ENCODE data around the gene IAH1.
A peak's percentile ranks its signal among the peaks of the same experiment; 100 is the strongest.

The IAH1 gene

DNA sequence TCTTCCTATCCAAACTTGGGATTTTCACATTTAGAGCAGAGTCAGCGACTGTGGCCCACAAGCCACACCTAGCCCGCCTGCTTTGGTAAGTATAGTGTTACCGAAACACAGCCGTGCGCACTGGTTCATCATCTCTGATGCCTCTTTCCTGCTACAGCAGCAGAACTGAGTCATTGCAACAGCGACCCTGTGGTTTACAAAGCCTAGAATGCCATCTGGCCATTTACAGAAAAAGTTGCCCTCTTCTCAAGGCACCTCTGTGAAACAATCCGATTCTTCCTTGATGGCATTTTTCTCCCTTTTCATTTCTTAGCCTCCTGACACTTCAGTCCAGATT is 10.7 kb upstream of the IAH1 start:
- DNase-seq (ENCODE audit: low spot score in 2 of 2), result peak; percentile 18 to 67
- H3K4me3 Mint-ChIP-seq, result no peak overlapping the region
- H3K36me3 Mint-ChIP-seq, result peaks cover 68% of the 10 kb centered on the region
- H3K4me1 Mint-ChIP-seq, result peaks cover 12% of the 10 kb centered on the region
- no peak overlapping the region for H3K27ac Mint-ChIP-seq
- no peaks in the 10 kb centered on the region for H3K9me3 Mint-ChIP-seq
- ATAC-seq, result peak; percentile 100

DNA sequence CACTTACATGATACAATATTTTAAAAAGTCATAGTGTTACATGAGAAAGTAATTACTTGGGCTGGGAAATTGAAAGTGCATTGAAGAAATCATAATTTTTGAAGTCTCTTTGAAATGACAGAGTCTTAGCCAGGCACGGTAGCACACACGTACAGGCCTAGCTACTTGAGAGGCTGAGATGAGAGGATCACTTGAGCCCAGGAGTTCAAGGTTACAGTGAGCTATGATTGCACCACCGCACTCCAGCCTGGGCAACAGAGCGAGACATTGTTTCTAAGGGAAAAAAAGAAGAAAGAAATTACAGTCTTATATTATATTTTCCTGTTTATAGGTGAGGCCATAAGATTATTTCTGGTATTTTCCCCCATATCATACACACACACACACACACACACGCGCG is 9.2 kb upstream of the IAH1 start:
- Mint-ChIP-seq H3K27ac (no peak overlapping the region), H3K4me1 (peaks cover 12% of the 10 kb centered on the region), H3K36me3 (peaks cover 61% of the 10 kb centered on the region), H3K9me3 (no peaks in the 10 kb centered on the region), H3K4me3 (no peak overlapping the region)
- ATAC-seq (no peak), DNase-seq (ENCODE audit: low spot score in 2 of 2) (no peak)

DNA sequence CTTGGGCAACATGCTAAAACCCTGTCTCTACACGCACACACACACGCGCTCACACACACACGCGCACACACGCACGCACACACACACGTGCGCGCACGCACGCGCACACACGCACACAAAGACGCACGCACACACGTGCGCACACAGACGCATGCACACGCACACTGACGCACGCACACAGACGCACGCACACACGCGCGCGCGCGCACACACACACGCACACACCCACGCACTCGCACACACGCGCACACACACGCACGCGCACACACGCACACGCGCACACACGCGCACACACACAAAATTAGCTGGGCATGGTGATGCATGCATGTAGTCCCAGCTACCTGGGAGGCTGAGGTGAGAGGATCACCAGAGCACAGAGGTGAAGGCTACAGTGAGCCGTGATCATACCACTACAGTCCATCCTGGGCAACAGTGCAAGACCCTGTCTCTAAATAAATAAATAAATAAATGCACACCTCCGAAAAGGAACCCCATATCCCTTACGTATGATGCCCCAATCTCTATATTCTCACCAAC is 8.1 kb upstream of the IAH1 start:
- no peak overlapping the region for H3K27ac Mint-ChIP-seq

DNA sequence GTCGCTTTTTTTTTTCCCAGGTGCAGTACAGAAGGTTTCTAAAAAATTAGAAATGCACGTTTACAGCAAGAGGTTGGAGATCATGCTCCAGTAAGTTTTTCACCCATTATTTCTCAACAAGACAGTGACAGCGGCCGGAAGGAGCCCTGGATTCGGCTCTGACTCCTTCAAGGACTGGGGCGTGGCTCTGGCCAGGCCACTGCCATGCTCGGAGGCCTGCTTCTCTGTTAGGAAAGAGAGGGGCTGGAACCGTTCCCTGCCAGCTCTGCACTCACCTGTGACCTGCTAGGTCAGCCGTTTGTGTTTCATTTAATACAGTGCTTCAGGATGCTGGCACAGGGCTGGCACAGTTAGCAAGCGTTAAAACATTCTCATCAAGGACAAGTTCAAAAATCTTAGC is 6.7 kb upstream of the IAH1 start:
- H3K36me3 Mint-ChIP-seq, result peaks cover 53% of the 10 kb centered on the region
- H3K9me3 Mint-ChIP-seq, result no peaks in the 10 kb centered on the region

More for the DNA sequence above, 8.1 kb upstream of the IAH1 start:
- DNase-seq (ENCODE audit: low spot score in 2 of 2), result no peak
- Mint-ChIP-seq H3K36me3 (peaks cover 52% of the 10 kb centered on the region), H3K4me1 (peaks cover 12% of the 10 kb centered on the region), H3K4me3 (no peak overlapping the region), H3K9me3 (no peaks in the 10 kb centered on the region)
- no peak for ATAC-seq

DNA sequence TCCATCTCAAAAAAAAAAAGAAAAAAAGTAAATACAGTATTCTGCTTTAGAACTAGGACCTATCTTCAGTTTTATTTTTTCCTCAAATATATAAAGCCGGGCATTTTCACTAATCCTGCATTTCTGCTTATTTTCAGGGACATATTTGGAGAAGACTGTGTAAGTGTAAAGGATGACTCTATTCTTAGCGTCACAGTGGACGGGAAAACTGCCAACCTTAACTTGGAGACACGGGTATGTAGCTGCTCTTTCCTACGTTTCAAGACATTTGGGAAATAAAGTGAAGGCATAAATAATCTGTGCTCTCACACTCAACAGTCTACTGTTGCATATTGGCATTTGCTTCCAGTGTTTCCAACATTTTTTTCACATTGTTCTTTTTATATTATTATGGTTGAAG is 3.1 kb upstream of the IAH1 start:
- ATAC-seq, result no peak
- Mint-ChIP-seq H3K27ac (no peak overlapping the region), H3K4me1 (peaks cover 20% of the 10 kb centered on the region), H3K4me3 (no peak overlapping the region), H3K9me3 (no peaks in the 10 kb centered on the region), H3K36me3 (peaks cover 62% of the 10 kb centered on the region)
- no peak for DNase-seq (ENCODE audit: low spot score in 2 of 2)

More for the DNA sequence above, 6.7 kb upstream of the IAH1 start:
- no peak overlapping the region for H3K27ac Mint-ChIP-seq
- H3K4me1 Mint-ChIP-seq, result peaks cover 12% of the 10 kb centered on the region
- DNase-seq (ENCODE audit: low spot score in 2 of 2), result no peak
- H3K4me3 Mint-ChIP-seq, result no peak overlapping the region
- ATAC-seq, result no peak

DNA sequence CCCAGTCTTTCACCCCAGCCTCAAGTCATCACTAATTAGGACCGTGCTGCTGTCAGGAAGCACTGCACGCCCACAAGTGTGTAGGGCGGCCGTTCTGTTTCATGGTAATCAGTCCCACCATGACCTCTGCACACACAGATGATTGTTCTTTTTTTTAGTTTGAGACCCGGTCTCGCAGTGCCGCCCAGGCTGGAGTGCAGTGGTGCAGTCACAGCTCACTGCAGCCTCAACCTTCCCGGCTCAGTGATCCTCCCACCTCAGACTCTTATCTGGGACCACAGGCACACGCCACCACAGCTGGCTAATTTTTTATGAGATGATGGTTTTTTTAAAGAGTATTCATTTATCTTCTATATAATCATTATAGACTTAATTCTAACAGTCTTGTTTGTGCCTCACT is 1.8 kb upstream of the IAH1 start:
- peaks cover 26% of the 10 kb centered on the region for H3K4me1 Mint-ChIP-seq
- peaks cover 58% of the 10 kb centered on the region for H3K36me3 Mint-ChIP-seq
- DNase-seq (ENCODE audit: low spot score in 2 of 2), result no peak
- no peak for ATAC-seq
- no peaks in the 10 kb centered on the region for H3K9me3 Mint-ChIP-seq
- H3K27ac Mint-ChIP-seq, result no peak overlapping the region
- peak overlapping the region; percentile 72 for H3K4me3 Mint-ChIP-seq

DNA sequence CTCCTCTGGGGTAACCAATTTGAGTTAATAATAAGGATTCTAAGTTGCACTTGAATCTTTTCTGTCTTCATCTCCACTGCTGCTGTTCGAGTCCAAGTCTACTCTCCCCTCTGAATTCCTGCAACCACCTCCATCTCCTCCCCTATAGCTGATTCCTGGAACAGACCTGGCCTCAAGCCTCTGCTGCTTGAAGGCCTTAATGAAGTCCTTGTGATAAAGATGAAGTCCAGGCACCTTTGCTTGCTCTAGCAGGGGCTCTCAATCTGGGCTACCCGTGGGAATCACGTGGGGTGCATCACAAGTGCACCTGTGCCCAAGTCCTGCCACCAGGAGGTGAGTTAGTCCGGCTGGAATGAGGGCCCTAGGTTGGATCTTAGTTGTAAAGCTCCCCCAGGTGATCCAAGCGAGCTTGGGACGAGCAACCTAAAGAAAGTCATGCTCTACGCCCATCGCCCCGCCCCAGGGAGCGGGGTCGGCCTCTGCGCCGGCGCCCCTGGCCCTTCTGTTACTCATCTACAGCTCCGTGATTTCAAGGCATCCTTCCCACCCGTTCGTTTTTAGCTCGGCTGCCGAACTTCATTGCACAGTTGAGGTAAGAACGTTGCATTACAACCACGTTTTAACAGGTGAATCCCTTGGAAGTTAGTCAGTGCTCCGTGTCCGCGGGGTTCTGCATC is 905 bp upstream of the IAH1 start:
- Mint-ChIP-seq H3K27ac (peak overlapping the region; percentile 89), H3K9me3 (no peaks in the 10 kb centered on the region), H3K4me3 (peak overlapping the region; percentile 72), H3K4me1 (peaks cover 28% of the 10 kb centered on the region), H3K36me3 (peaks cover 56% of the 10 kb centered on the region)
- DNase-seq (ENCODE audit: low spot score in 2 of 2) (peak in 1 of 2 donors; percentile 56), ATAC-seq (no peak)

DNA sequence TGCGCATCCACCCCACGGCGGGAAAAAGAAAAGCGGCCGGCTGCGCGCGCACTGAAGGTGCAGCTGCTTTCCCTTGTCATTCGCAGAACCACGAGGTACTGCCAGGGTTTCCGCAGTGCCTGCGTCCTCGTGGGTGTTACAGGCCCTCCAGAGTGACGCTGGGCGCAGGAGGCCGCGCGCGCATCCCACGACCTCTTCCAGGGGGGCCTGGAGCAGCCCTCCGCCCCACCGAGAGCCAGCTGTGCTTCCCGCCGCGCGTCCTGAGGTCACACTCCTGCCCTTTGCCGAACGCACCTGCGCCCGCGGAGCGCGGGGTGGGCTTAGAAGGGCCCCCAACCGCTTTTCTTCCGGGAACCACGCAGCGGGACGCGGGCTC is 378 bp upstream of the IAH1 start:
- Mint-ChIP-seq H3K4me3 (peak overlapping the region; percentile 72), H3K27ac (peak overlapping the region; percentile 89), H3K36me3 (peaks cover 56% of the 10 kb centered on the region), H3K9me3 (no peaks in the 10 kb centered on the region), H3K4me1 (peaks cover 32% of the 10 kb centered on the region)
- DNase-seq (ENCODE audit: low spot score in 2 of 2) (no peak), ATAC-seq (peak; percentile 73)

DNA sequence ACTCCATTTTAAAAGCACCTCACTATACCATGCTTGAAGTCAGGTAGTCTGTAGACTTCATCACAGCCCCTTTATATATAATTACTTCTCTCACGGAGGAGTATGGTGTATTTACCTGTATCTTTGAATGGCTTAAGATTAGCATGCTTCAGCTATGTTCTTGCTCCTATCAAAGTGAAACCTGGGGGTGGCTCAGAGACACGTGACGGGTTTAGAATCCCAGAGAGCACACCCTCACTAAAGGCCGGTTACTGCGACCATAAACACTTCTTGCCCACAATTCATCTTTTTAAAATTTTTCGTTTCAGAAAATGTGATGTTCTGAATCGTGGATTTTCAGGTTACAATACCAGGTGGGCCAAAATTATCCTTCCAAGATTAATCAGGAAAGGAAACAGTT is 3.6 kb downstream of the IAH1 start:
- Mint-ChIP-seq H3K4me1 (peaks cover 37% of the 10 kb centered on the region), H3K36me3 (peaks cover 72% of the 10 kb centered on the region), H3K4me3 (no peak overlapping the region), H3K27ac (peak overlapping the region; percentile 61), H3K9me3 (no peaks in the 10 kb centered on the region)
- DNase-seq (ENCODE audit: low spot score in 2 of 2), result no peak
- ATAC-seq, result no peak

DNA sequence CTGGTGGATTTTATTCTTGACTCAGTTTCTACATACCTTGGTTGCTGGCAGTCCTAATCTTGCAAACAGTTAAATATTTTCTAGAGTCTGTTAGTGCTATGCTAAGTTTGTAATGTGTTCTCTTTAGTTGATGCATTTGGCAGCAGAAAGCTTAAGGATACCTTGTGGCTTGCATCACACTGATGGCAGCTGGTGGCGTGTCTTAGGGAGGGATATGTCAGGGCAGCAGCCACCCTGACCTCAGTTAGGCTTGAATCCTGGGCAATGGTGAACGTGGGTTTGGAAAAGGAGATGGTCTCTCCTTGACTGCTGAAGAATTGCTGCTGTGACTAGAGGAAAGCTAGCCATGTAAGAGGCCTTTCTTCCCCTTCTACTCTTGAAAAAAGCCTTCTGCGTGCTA is 4.2 kb downstream of the IAH1 start:
- H3K27ac Mint-ChIP-seq, result peak overlapping the region; percentile 61

DNA sequence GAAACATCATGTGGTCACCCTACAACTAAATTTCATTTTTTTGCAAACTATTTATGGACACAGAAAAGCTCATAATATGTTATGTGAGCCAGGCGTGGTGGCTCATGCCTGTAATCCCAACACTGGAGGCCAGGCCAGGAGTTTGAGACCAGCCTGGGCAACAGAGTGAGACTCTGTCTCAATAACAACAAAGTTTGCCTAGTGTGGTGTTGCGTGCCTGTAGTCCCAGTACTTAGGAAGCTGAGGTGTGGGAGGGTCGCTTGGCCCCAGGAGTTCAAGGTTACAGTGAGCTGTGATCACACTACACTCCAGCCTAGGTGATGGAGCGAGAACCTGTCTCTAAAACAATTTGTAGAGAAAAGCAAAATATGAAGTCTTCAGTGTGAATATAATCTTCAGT is 5.8 kb downstream of the IAH1 start:
- ATAC-seq, result no peak
- H3K9me3 Mint-ChIP-seq, result no peaks in the 10 kb centered on the region
- H3K27ac Mint-ChIP-seq, result peak overlapping the region; percentile 15
- peaks cover 87% of the 10 kb centered on the region for H3K36me3 Mint-ChIP-seq
- no peak for DNase-seq (ENCODE audit: low spot score in 2 of 2)
- no peak overlapping the region for H3K4me3 Mint-ChIP-seq
- peaks cover 23% of the 10 kb centered on the region for H3K4me1 Mint-ChIP-seq

More for the DNA sequence above, 4.2 kb downstream of the IAH1 start:
- H3K4me3 Mint-ChIP-seq, result no peak overlapping the region
- no peak for DNase-seq (ENCODE audit: low spot score in 2 of 2)
- peaks cover 72% of the 10 kb centered on the region for H3K36me3 Mint-ChIP-seq
- no peaks in the 10 kb centered on the region for H3K9me3 Mint-ChIP-seq
- peaks cover 31% of the 10 kb centered on the region for H3K4me1 Mint-ChIP-seq
- ATAC-seq, result no peak

DNA sequence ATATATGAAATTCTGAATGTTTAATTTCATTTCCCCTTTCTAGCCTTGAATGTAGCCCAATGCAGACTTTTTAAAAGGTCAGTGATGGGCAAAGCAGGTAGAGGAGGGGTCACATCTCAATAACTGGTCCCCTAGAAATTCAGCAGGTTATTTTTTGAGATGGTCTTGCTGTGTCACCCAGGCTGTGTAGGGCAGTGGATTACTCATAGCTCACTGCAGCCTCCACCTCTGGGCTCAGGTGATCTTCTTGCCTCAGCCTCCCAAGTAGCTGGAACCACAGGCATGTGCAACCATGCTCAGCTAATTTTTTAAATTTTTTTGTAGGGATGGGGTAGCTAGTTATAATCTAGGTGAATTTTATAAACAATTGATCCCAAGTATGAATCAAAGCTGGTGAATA is 8.8 kb downstream of the IAH1 start:
- Mint-ChIP-seq H3K4me3 (no peak overlapping the region), H3K4me1 (peaks cover 14% of the 10 kb centered on the region), H3K9me3 (no peaks in the 10 kb centered on the region), H3K36me3 (peaks cover 100% of the 10 kb centered on the region), H3K27ac (no peak overlapping the region)
- ATAC-seq (no peak), DNase-seq (ENCODE audit: low spot score in 2 of 2) (no peak)

DNA sequence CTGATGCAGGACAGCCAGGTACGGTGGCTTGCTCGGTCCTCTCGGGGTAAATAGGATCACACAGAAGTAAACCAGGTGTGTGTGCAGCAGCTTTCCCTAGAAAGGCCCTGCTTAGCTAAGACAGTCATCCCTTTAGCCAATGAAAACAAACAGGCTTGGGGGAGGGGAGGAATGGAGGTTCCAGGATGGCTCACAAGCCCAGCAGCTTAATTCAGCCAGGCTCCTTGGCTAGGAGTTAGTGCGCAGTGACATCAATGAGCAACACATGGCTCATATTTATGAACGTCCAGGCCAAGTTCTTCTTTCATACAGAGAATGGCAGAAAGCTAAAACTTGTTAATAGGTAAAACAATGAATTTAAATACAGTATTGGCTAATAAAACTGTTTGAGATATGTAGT is 10.2 kb downstream of the IAH1 start:
- Mint-ChIP-seq H3K4me1 (peaks cover 17% of the 10 kb centered on the region), H3K36me3 (peaks cover 100% of the 10 kb centered on the region)
- no peak for DNase-seq (ENCODE audit: low spot score in 2 of 2)

DNA sequence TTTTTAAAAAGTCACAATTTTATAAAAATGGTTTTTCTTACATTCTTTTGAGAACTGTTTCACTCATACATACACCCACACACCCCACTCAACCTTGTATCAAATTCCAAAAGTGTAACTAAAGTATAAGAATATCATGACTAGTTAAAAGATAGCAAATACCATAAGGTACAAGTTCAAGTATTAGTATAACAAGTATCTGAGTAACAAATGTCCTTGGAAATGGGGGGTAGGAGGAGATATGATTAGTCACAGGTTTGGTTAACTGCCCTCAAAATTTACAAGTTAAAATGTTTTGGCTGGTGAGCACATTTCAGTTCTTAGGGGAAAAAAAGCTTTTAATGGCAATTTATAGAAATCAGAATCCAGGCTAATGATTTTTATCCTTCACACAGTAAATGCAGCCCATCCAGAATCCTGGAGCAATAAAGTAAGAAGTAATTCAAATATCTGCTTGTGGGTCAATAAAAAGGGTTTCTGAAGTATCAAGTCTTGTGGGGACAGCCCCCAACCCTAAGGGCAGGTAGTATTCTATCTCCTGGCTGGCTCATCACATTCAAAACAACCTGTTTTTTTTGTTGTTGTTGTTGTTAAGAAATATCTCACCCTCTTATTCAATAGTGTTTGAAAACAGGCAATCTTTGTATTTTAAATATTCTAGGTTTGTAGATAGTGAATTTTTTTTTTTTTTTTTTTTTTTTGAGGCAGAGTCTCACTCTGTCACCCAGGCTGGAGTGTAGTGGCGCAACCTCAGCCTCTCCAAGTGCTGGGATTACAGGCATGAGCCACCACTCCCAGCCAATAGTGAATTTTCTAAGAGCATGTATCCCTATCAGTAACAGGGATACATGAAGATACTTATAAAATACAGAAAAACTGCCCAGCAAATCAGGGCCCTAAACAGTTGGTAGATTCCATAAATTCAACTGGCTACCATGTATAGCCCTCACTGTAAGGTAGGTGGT is 14.5 kb downstream of the IAH1 start:
- H3K9me3 Mint-ChIP-seq, result no peaks in the 10 kb centered on the region
- H3K4me3 Mint-ChIP-seq, result no peak overlapping the region
- H3K36me3 Mint-ChIP-seq, result peaks cover 100% of the 10 kb centered on the region
- ATAC-seq, result peak; percentile 87
- peak overlapping the region; percentile 61 for H3K27ac Mint-ChIP-seq
- no peak for DNase-seq (ENCODE audit: low spot score in 2 of 2)
- peaks cover 22% of the 10 kb centered on the region for H3K4me1 Mint-ChIP-seq

More for the DNA sequence above, 10.2 kb downstream of the IAH1 start:
- H3K9me3 Mint-ChIP-seq, result no peaks in the 10 kb centered on the region
- ATAC-seq, result no peak
- peak overlapping the region; percentile 48 for H3K27ac Mint-ChIP-seq
- H3K4me3 Mint-ChIP-seq, result no peak overlapping the region

DNA sequence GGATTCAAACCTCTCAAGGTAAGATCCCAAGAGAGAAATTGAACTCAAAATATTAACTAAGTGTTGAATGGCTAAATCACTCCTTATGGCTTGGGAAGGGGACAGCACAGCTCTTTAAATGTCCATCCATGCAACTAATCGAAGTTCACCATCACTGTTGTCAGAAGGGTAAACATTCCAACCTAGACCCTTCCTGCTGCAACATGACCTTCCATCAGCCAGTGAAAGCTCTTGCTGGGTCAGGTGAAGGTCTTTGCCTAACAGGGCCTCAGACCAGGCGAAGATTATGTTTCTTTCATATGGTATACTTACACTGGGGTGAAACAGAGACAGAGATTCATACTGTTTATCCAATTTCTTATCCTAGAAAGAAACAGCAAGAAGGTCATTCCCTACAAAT is 16.4 kb downstream of the IAH1 start:
- ATAC-seq, result no peak
- Mint-ChIP-seq H3K4me3 (no peak overlapping the region), H3K4me1 (peaks cover 36% of the 10 kb centered on the region), H3K27ac (peak overlapping the region; percentile 34), H3K36me3 (peaks cover 100% of the 10 kb centered on the region), H3K9me3 (no peaks in the 10 kb centered on the region)
- DNase-seq (ENCODE audit: low spot score in 2 of 2), result no peak

DNA sequence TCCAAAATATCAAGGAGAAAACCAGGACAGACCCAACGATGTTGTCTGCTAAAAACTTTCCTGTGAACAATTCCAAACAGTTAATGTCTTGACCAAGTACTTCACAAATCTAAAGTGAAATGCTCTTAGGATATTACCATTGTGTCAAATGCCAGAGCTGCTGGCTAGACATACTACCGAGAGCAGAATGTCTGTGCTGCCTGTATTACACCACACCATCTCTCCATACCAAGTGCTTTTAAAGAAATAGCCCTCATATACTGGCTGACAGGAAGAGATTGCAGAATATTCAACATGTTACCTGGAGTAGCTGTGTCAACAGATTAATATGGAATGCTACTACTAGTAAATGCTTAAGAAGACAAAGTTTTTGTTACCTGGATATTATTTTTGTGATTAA is 18.6 kb downstream of the IAH1 start:
- Mint-ChIP-seq H3K36me3 (peaks cover 100% of the 10 kb centered on the region), H3K4me3 (no peak overlapping the region), H3K4me1 (peaks cover 46% of the 10 kb centered on the region)

More for the DNA sequence above, 18.6 kb downstream of the IAH1 start:
- DNase-seq (ENCODE audit: low spot score in 2 of 2), result no peak
- Mint-ChIP-seq H3K9me3 (no peaks in the 10 kb centered on the region), H3K27ac (peak overlapping the region; percentile 89)
- no peak for ATAC-seq
